Hematopoietic multipotent progenitor cell treated with erythropoietin and hydrocortisone succinate and interleukin-3 and kit ligand, for 4 days (in vitro differentiated cells): ENCODE results near the gene GRIN3B.
"Not testable (repeated sequence)": the region's sequence is repeated elsewhere in the genome, so short reads cannot be mapped to it uniquely, and the experiment has no call there.

ENCODE experiments used
- DNase-seq: peaks from one replicate; pipeline ENCODE4 v3.0.0-alpha.2; 2015

Gene GRIN3B

DNA sequence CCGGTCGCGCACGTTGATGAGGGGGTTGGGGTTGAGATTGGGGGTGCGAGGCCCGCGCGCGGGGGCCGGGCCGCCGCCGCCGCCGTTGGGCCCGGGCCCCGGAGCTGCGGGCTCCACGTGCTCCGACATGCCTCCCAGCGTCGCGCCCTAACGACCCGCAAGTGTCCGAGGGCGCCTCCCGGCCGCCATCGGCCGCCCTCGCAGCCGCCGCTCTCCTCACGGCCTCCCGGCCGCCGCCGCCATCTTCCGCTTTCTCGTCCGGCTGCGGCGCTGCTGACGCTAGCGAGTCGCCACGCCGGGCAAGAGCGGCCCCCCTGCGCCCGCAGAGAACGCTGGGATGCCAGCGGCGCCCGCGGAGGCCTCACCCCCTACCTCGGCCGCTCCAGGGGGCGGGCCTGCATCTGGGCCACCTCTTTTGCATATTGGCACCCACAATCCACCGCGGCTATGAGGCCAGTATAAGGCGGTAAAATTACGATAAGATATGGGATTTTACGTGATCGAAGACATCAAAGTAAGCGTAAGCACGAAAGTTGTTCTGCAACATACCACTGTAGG, 20.7 kb downstream of the GRIN3B start, which contains the start of gene TMEM259:
Gene TMEM259 (minus strand): TSS at position 256 of the 558 bp plus-strand sequence. CDS start 127 bp downstream, at position 129.
- DNase-seq = peak; percentile 99

DNA sequence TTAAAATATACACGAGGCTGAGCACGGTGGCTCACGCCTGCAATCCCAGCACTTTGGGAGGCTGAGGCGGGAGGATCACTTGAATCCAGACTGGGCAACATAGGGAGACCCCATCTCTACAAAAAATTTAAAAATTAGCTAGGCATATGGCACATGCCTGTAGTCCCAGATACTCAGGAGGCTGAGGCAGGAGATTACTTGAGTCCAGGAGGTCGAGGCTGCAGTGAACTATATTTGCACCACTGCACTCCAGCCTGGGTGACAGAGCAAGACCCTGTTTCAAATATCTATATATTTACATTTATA, 23.6 kb downstream of the GRIN3B start:
- DNase-seq = not testable (repeated sequence)

- DNase-seq = not testable (repeated sequence)
Observed at GRCh38 chr19:1025080-1025479, 24.9 kb downstream of the GRIN3B start.

DNA sequence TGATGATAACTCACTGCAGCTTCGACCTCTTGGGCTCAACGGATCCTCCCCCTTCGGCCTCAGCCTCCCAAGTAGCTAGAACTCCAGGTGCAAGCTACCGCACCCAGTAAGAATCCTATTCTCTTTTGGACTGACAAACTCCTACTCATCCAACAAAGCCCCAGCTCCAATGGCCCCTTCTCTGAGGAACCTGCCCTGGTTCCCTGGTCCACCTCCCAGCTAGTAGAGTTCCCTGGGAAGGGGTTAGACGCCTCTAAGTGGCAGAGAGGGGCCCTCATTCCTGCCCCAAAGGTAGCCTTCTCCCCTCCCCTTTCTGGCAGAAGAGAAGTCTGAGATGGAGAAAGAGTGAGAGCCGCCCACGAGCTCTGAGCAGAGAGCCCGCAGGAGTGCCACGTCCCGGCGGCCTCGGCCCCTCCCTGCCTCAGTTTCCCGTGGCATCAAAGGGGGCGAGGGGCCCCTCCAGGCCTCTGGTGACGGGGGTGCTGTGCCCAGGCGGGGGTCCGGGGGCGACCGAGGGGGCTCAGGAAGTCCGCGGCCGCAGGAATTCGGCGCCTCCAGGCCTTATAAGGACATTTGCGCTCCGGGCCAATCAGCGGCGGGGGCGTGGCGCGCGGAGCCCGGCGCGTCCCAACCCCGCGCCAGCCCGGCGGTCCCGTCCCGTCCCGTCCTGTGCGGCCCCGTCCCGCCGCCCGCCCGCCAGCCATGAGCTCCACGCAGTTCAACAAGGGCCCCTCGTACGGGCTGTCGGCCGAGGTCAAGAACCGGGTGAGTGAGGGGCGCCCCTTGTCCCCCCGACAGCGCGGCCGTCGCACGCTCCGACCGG, 26.0 kb downstream of the GRIN3B start, which contains the start of gene CNN2:
Gene CNN2 (plus strand): TSS at position 649 of the 823 bp plus-strand sequence. CDS start 54 bp downstream, at position 703.
- DNase-seq = peak; percentile 83

DNA sequence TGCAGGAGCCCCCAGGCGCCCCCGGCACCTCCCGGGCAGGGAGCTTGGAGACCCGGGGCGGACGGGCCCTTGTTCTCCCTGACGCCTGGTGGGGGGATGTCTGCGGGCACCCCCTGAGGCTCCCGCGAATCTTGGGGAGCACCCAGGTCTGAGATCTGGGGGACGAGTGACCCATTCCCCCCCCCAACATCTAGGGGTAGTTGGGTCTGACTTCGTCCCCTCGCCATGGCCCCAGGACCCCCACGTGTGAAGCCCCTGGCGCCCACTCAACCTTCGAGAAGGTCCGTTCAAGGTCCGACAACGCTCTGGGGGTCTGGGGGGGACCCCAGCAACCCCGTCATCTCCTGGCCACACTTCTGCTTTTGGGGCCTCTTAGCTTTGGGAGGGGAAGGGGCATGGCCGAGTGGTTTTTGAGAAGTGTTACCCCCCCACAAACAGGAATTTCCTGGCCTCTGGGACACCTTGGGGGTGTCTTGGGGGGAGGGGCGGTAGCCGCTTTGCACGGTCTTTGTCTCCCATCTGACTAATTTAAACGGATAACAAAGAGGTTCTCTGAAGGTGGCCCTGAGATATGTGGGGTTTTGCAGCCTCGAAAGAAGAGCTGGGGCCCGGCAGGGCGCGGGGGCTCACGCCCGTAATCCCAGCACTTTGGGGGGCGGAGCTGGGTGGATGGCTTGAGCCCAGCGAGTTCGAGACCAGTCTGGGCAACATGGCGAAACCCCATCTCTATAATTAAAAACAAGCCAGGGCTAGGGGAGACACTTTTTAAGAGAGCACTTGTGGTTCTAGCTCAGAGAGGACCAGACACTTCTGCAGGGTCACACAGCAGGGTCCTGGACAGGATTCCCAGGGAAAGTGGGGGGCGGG, 26.8 kb downstream of the GRIN3B start:
- peak; percentile 66 for DNase-seq

DNA sequence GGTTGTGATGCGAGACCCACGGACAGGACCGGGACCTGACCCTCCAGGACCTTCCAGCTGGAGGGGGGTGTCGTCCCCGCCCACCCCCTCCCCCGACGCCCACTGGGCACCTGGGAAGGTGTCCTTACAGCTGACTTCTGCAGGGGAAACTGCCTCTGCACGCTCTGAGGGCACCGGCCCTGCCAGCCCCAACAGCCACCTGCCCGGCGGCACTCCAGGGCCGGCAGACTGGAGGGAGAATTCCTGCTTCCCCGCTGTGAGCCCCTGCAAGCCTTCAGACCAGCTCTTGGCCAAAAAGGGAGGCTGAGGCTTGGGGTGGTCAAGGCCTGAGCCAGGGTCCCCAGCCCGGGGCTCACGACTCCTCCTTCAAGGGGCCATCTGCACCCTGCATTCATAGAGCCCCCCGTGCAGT, 27.4 kb downstream of the GRIN3B start:
- peak; percentile 25 for DNase-seq

GRCh38 chr19:1028062-1028926, 28.1 kb downstream of the GRIN3B start:
- peak; percentile 74 for DNase-seq

DNA sequence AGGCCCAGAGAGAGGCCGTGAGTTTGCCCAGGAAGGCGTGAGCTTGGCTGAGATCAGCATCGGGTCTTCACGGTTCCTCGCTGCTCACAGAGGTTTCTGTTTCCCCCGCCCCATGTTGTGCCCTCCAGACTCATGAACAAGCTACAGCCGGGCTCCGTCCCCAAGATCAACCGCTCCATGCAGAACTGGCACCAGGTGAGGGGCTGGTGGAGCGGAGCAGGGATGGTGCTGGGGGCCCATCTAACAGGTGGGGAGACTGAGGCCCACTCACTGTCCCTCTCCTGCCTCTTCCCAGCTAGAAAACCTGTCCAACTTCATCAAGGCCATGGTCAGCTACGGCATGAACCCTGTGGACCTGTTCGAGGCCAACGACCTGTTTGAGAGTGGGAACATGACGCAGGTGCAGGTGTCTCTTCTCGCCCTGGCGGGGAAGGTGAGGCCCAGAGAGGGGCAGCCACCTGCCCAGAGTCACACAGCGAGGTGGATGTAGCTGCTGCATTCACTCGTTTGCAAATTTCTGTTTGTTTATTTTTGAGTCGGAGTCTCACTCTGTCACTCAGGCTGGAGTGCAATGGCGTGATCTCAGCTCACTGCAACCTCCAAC, 32.1 kb downstream of the GRIN3B start:
- no peak for DNase-seq

DNA sequence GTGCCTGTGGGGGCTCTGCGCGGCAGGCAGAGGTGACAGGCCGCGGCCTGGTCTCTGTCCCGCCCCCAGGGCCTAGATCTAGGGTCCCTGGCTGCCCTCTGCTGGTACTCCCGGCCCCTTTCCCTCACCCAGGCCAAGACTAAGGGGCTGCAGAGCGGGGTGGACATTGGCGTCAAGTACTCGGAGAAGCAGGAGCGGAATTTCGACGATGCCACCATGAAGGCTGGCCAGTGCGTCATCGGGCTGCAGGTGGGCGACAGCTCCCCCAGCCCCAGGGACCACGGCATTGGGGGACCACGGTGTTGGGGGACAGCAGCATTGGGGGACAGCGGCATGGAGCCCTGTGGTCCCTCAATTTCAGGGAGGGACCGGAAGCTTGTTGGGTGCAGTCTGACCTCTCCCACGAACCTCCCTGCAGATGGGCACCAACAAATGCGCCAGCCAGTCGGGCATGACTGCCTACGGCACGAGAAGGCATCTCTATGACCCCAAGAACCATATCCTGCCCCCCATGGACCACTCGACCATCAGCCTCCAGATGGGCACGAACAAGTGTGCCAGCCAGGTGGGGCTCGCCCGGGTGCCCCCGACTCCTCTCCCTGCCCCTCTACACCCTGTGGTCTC, 35.9 kb downstream of the GRIN3B start:
- DNase-seq = no peak

DNA sequence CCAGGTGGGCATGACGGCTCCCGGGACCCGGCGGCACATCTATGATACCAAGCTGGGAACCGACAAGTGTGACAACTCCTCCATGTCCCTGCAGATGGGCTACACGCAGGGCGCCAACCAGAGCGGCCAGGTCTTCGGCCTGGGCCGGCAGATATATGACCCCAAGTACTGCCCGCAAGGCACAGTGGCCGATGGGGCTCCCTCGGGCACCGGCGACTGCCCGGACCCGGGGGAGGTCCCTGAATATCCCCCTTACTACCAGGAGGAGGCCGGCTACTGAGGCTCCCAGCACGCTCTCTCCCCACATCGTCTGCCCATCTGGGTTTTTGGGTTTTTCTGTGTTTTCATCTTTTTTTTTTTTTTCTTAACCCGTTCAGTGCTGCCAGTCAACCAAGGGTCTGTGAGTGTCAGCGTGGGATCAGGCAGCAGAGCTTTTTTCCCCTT, 37.4 kb downstream of the GRIN3B start:
- no peak for DNase-seq

DNA sequence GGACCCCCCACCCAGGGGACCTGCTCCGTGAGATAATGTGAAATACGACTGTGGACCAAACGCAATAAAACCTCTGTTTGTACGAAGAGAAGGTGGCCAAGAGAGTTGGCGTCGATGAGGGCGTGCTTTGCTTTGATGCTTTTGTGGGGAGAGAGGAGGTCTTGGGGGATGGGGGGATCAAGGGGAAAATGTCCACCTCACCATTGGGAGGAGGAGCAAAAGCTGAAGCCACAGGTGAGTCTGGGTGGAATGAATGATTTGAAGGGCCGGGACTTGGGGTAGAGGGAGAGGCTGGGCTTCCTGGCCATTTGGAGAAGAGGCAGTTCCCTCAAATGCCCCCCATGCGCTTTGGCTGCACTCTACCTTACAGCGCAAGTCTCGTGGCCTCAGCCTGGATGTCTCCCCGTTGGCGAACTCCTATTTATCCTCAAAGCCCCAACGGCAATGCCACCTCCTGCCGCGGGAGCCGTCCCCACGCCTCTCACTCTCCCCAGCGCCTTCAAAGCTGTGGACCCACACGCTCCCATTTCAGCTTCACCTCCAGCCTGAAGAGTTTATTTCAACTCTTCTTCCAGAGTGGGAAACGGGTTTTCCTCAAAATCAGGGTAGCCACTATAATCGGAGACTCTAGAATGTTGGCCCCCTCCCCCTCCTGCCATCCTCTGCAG, 38.9 kb downstream of the GRIN3B start:
- DNase-seq = no peak

- peak; percentile 99 for DNase-seq
Observed at GRCh38 chr19:1039646-1040475, 39.6 kb downstream of the GRIN3B start, which contains the start of gene ABCA7. Gene ABCA7, plus strand, starts transcription at chr19:1040107. Its CDS starts 1,255 bp downstream, at chr19:1041362.

GRCh38 chr19:1040476-1041271, 40.5 kb downstream of the GRIN3B start:
- peak; percentile 97 for DNase-seq

GRCh38 chr19:1041272-1041834, 41.1 kb downstream of the GRIN3B start:
- no peak for DNase-seq

DNA sequence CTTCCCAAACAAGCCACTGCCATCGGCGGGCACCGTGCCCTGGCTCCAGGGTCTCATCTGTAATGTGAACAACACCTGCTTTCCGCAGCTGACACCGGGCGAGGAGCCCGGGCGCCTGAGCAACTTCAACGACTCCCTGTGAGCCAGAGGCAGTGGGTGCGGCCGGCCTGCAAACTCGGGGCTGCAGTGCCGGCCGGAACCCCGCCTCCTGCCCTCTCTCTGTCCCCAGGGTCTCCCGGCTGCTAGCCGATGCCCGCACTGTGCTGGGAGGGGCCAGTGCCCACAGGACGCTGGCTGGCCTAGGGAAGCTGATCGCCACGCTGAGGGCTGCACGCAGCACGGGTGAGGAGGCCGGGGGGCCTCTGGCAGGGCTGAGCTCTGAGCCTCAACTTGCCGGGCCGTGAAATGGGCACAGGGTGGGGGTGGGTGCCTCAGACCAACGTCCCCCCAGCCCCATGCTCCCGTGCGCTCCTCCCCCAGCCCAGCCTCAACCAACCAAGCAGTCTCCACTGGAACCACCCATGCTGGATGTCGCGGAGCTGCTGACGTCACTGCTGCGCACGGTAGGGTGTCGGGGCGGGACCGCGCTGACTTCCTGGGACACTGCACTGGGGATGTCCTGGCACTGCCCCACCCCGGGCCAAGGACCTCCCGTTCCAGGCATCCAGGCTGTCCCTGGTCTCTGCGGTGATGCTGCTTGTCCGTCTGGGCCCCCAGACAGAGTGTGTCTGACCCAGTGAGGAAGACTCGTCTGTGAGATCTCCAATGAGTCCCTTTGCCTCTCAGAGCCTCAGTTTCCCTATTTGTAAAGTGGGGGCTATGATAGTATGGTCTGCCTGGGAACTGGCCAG, 41.8 kb downstream of the GRIN3B start:
- no peak for DNase-seq

DNA sequence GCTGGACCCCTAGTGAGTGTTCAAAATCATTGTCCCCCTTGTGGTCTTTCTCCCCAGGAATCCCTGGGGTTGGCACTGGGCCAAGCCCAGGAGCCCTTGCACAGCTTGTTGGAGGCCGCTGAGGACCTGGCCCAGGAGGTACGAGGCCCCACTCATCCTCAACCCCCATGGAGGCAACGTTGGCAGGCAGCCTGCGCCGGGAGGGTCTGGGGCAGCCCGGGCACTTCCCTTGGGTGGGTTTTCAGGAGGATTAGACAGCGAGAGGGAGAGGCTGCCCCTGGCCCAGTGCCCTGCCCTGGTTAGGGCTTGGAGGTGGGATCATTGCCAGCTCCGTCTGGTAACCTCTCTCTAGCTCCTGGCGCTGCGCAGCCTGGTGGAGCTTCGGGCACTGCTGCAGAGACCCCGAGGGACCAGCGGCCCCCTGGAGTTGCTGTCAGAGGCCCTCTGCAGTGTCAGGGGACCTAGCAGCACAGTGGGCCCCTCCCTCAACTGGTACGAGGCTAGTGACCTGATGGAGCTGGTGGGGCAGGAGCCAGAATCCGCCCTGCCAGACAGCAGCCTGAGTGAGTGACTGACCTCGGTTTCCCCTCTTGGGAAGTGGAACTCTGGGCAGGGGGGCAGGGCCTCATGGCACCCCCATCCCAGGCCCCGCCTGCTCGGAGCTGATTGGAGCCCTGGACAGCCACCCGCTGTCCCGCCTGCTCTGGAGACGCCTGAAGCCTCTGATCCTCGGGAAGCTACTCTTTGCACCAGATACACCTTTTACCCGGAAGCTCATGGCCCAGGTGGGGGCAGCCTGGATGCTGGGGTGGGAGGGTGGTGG, 42.7 kb downstream of the GRIN3B start:
- no peak for DNase-seq

- DNase-seq = peak; percentile 87
Observed at GRCh38 chr19:1045247-1045603, 45.0 kb downstream of the GRIN3B start.
